ENCODE results near the gene GAB1.

- TF ChIP-seq CTCF (IDR thresholded peaks at IDR 0.05), result no peak
- no peak for TF ChIP-seq POLR2A (IDR thresholded peaks at IDR 0.05)
Measured at GRCh38 chr4:143489106-143489505, 152.4 kb downstream of the GAB1 start.

Measured in esophagus squamous epithelium (tissue), 4 donors.